Mucosa of stomach (tissue), 1 donor: ENCODE measurements around the gene ANKRD60.

Experiments used
- H3K27me3 ChIP-seq: one replicate; pipeline ENCODE4 v1.7.0; 2013; ENCODE audit warnings: mild to moderate bottlenecking, low read length; ENCODE audit not compliant: control insufficient read depth, insufficient read depth
- H3K36me3 ChIP-seq: one replicate; pipeline ENCODE4 v1.7.0; 2013; ENCODE audit warnings: low read length; ENCODE audit not compliant: control insufficient read depth, insufficient read depth
- H3K4me1 ChIP-seq: one replicate; pipeline ENCODE4 v1.7.0; 2013; ENCODE audit warnings: mild to moderate bottlenecking, low read length; ENCODE audit not compliant: control insufficient read depth, insufficient read depth
- H3K4me3 ChIP-seq: one replicate; pipeline ENCODE4 v1.7.0; 2013; ENCODE audit warnings: low read length
- H3K9ac ChIP-seq: one replicate; pipeline ENCODE4 v1.7.0; 2013; ENCODE audit warnings: mild to moderate bottlenecking, low read length, moderate library complexity
- H3K9me3 ChIP-seq: one replicate; pipeline ENCODE4 v1.7.0; 2013; ENCODE audit warnings: mild to moderate bottlenecking, low read length, moderate library complexity; ENCODE audit not compliant: control insufficient read depth
- donor health status: Pancreatic carcinoma.

Gene ANKRD60

GRCh38 chr20:58228484-58229197 lies at the start of gene ANKRD60:
TSS of gene ANKRD60 (minus strand) at chr20:58228653. CDS start at chr20:58228653, 0 bp downstream.
- H3K27me3 ChIP-seq, result peaks cover 48% of the 10 kb centered on the region

GRCh38 chr20:58277578-58278472 lies 49.4 kb upstream of the ANKRD60 start:
- Histone ChIP-seq H3K4me3 (no peak overlapping the region), H3K9me3 (no peaks in the 10 kb centered on the region), H3K4me1 (no peaks in the 10 kb centered on the region), H3K27me3 (no peaks in the 10 kb centered on the region), H3K9ac (no peak overlapping the region), H3K36me3 (no peaks in the 10 kb centered on the region)

More at GRCh38 chr20:58228484-58229197, at the start of gene ANKRD60:
- Histone ChIP-seq H3K9ac (no peak within 1 kb of the TSS), H3K9me3 (no peaks in the 10 kb centered on the region), H3K36me3 (no peaks in the 10 kb centered on the region), H3K4me3 (no peak within 1 kb of the TSS), H3K4me1 (no peaks in the 10 kb centered on the region)

GRCh38 chr20:58277107-58277506 lies 48.7 kb upstream of the ANKRD60 start:
- Histone ChIP-seq H3K4me1 (no peaks in the 10 kb centered on the region), H3K36me3 (no peaks in the 10 kb centered on the region), H3K9me3 (no peaks in the 10 kb centered on the region), H3K27me3 (no peaks in the 10 kb centered on the region), H3K4me3 (no peak overlapping the region), H3K9ac (no peak overlapping the region)

- Histone ChIP-seq H3K9me3 (no peaks in the 10 kb centered on the region), H3K4me3 (no peak overlapping the region), H3K27me3 (no peaks in the 10 kb centered on the region), H3K36me3 (no peaks in the 10 kb centered on the region), H3K4me1 (no peaks in the 10 kb centered on the region), H3K9ac (no peak overlapping the region)
Observed at GRCh38 chr20:58274384-58274783, 45.9 kb upstream of the ANKRD60 start.

- no peaks in the 10 kb centered on the region for H3K9me3 ChIP-seq
- H3K4me1 ChIP-seq, result peaks cover 14% of the 10 kb centered on the region
- no peaks in the 10 kb centered on the region for H3K27me3 ChIP-seq
- no peaks in the 10 kb centered on the region for H3K36me3 ChIP-seq
- no peak overlapping the region for H3K9ac ChIP-seq
- no peak overlapping the region for H3K4me3 ChIP-seq
Observed at GRCh38 chr20:58271606-58272351, 43.3 kb upstream of the ANKRD60 start.

GRCh38 chr20:58268936-58269619 lies 40.6 kb upstream of the ANKRD60 start:
- H3K27me3 ChIP-seq, result no peaks in the 10 kb centered on the region
- H3K4me3 ChIP-seq, result no peak overlapping the region
- peaks cover 14% of the 10 kb centered on the region for H3K4me1 ChIP-seq
- H3K9ac ChIP-seq, result no peak overlapping the region
- H3K36me3 ChIP-seq, result no peaks in the 10 kb centered on the region
- no peaks in the 10 kb centered on the region for H3K9me3 ChIP-seq

GRCh38 chr20:58268421-58268821 lies 40.0 kb upstream of the ANKRD60 start:
- Histone ChIP-seq H3K27me3 (no peaks in the 10 kb centered on the region), H3K9me3 (no peaks in the 10 kb centered on the region), H3K9ac (no peak overlapping the region), H3K4me1 (peaks cover 14% of the 10 kb centered on the region), H3K4me3 (no peak overlapping the region), H3K36me3 (no peaks in the 10 kb centered on the region)

- H3K9me3 ChIP-seq, result no peaks in the 10 kb centered on the region
- H3K36me3 ChIP-seq, result no peaks in the 10 kb centered on the region
- no peaks in the 10 kb centered on the region for H3K27me3 ChIP-seq
- no peak overlapping the region for H3K4me3 ChIP-seq
- H3K9ac ChIP-seq, result no peak overlapping the region
- H3K4me1 ChIP-seq, result peaks cover 14% of the 10 kb centered on the region
Observed at GRCh38 chr20:58267389-58268215, 39.1 kb upstream of the ANKRD60 start.

GRCh38 chr20:58264271-58264670 lies 35.8 kb upstream of the ANKRD60 start:
- no peak overlapping the region for H3K9ac ChIP-seq
- H3K36me3 ChIP-seq, result no peaks in the 10 kb centered on the region
- no peak overlapping the region for H3K4me3 ChIP-seq
- peaks cover 13% of the 10 kb centered on the region for H3K4me1 ChIP-seq
- no peaks in the 10 kb centered on the region for H3K9me3 ChIP-seq
- H3K27me3 ChIP-seq, result no peaks in the 10 kb centered on the region

- Histone ChIP-seq H3K36me3 (no peaks in the 10 kb centered on the region), H3K27me3 (no peaks in the 10 kb centered on the region), H3K4me1 (no peaks in the 10 kb centered on the region), H3K9me3 (no peaks in the 10 kb centered on the region), H3K4me3 (no peak overlapping the region), H3K9ac (no peak overlapping the region)
Observed at GRCh38 chr20:58261660-58262059, 33.2 kb upstream of the ANKRD60 start.

- Histone ChIP-seq H3K4me1 (no peaks in the 10 kb centered on the region), H3K4me3 (no peak overlapping the region), H3K36me3 (no peaks in the 10 kb centered on the region), H3K9me3 (no peaks in the 10 kb centered on the region), H3K9ac (no peak overlapping the region), H3K27me3 (no peaks in the 10 kb centered on the region)
Observed at GRCh38 chr20:58260006-58260405, 31.6 kb upstream of the ANKRD60 start.
